HK-2 (cell line): ENCODE measurements around the gene RSPH4A.
"Not testable (repeated sequence)": the region's sequence is repeated elsewhere in the genome, so short reads cannot be mapped to it uniquely, and the experiment has no call there.

ENCODE experiments used
- DNase-seq: peaks from one replicate; pipeline ENCODE4 v3.0.0-alpha.2; 2018; ENCODE audit not compliant: unreplicated experiment

Gene RSPH4A

DNA sequence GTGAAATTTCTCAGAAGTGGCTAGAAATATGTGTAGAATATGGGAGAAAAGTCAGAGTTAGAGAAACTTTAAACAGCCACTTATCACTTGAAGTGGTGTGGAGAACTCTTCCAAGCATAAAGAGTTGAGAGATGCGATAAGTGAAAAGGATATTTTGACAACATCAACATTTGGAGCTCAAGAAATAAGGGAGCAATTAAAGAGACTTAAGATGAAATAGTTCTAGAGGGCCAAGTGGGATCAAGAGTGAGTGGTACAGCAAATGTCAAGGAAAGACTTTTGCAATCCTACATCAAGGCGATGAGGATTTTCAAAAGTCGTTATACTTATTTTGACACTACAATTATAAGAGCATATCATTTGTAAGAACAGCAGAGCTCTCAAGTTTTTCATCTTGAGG lies 9.6 kb downstream of the RSPH4A start:
- DNase-seq = no peak

DNA sequence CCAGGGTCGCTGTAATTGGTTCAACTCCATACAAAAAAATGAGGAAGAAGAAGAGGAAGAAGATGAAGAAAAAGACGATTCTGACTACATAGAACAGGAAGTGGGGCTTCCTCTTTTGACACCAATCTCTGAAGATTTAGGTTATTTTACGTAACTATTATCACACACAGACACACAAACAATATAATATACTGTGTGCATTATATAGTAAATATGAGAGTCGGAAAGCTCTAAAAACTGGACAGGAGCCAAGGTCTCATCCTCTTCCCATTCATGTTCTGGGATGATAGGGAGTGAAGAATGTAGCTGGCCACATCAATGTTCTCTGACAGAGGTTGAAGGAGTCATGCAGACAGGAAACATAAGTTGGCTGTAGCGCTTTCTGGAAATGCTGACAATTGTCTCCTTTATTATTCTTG lies 13.3 kb downstream of the RSPH4A start:
- no peak for DNase-seq

DNA sequence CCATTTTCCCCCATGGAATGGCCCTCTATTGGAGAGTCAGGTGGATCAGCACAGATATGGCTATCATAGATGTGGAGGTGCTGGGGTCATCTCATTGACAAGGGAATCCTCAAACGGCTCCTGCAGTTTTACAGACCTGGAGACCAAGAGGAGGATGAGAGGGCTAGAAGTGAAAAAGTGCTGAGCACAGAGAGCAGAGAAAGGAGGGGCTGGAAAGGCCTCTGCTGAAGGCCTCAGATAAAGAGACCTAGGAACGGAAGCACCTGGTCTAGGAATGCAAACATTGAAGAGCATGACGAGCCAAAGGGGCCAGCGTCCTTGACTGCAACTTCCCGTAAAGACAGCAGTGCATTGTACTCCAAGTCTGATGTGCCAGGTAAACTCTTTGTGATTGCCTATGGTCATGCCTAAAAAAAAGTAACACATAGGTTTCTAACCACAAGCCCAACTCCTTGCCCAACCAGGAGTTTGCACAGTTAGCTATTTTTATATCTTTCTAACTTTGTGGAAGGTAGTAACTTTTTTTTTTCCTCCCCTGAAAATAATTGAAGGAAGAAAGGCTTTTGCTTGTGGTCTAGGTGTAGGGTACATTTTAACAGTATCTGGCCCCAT lies 15.2 kb downstream of the RSPH4A start:
- no peak for DNase-seq

- DNase-seq = no peak
Observed at GRCh38 chr6:116633685-116634084, 17.4 kb downstream of the RSPH4A start.

- no peak for DNase-seq
Observed at GRCh38 chr6:116648156-116648555, 31.9 kb downstream of the RSPH4A start.

DNA sequence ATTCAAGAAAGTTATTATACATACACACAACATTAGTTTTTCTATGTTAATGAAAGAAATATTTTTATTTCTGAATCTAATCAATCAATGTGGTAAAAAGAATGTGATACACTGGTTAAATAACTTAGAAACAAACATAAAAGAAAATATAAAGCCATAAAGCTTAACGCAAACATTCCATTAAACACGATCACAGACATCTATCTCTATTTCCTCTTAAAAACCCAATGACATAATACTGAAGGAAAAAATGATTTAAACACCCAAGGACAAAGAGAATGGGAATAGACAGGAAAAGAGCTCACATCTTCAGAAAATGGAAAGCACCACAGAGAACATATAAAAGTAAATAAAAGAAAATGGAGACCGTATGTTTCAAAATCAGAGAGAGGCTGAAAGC lies 32.9 kb downstream of the RSPH4A start:
- no peak for DNase-seq

DNA sequence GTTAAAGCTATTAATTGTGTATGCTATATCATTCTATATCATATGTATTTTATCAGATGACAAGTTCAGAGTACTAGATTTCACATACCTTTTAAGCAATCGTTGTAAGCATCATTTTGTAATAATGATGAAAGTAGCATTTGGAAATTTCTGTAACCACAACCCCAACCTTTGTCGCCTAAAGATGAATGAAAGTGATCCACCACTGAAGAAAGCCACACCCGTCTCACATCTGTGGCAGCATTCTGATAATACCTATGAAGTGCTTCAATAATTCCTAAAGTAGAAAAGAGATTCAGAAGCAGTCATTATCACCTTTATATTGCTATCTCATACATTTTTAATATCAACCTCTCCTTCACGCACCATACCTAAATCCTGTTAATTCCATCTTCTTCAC lies 35.6 kb downstream of the RSPH4A start:
- no peak for DNase-seq

- no peak for DNase-seq
Observed at GRCh38 chr6:116661594-116661993, 45.3 kb downstream of the RSPH4A start.

GRCh38 chr6:116662202-116662601 lies 45.9 kb downstream of the RSPH4A start:
- DNase-seq = no peak

- DNase-seq = no peak
Observed at GRCh38 chr6:116663308-116663707, 47.0 kb downstream of the RSPH4A start.

DNA sequence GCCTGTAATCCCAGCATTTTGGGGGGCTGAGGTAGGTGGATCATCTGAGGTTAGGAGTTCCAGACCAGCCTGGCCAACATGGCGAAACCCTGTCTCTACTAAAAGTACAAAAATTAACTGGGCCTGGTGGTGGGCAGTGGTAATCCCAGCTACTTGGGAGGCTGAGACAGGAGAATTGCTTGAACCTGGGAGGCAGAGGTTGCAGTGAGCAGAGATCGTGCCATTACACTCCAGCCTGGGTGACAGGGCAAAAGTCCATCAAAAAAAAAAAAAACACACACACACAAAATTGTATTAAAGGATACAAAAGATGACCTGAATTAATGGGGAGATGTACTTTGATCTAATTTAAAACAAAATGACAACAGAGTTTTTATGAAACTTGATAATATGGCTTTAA lies 47.9 kb downstream of the RSPH4A start:
- DNase-seq = not testable (repeated sequence)

- no peak for DNase-seq
Observed at GRCh38 chr6:116665464-116665863, 49.2 kb downstream of the RSPH4A start.

DNA sequence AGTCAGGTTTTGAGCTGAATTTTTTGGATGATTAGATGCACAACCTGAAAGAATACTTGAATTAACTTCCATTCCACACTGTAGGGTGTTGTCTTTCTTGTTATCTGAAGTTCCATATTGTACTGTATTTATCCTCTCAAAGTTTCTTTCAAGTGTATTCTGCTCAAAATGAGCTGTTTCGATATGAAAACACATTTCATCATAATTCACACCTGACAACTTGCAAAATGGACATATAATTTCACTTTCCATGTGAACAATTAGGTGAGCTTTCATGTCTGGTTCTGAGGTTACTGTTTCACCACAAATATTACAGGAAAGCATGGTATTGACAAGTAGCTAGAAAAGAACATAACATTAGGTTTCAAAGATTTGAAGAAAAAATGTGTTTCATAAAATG lies 50.6 kb downstream of the RSPH4A start:
- DNase-seq = no peak

DNA sequence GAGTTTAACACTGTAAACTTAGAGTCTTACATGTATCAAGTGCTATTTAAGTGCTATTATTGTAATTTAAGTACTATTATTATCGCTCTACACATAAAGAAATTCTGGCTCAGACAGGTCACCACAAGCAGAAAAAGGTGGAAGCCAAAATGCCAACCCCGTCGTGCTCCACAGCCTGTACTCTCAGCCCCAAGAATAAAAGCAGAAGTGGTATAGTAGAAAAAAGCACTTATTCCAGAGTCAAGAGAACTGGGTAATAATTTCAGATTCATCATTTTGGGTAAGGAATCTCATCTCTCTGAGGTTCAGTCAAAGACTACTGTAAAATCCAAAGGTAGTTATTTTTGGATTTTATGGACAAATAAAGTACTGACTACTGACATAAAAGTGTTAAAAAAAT lies 51.3 kb downstream of the RSPH4A start:
- no peak for DNase-seq

- DNase-seq = no peak
Observed at GRCh38 chr6:116672306-116672705, 56.0 kb downstream of the RSPH4A start.

- DNase-seq = no peak
Observed at GRCh38 chr6:116676021-116676420, 59.7 kb downstream of the RSPH4A start.

- DNase-seq = peak; percentile 86
Observed at GRCh38 chr6:116680880-116681672, 64.8 kb downstream of the RSPH4A start, which contains the start of gene KPNA5. Gene KPNA5, plus strand, starts transcription at chr6:116681211. Its CDS starts 124 bp downstream, at chr6:116681335.

DNA sequence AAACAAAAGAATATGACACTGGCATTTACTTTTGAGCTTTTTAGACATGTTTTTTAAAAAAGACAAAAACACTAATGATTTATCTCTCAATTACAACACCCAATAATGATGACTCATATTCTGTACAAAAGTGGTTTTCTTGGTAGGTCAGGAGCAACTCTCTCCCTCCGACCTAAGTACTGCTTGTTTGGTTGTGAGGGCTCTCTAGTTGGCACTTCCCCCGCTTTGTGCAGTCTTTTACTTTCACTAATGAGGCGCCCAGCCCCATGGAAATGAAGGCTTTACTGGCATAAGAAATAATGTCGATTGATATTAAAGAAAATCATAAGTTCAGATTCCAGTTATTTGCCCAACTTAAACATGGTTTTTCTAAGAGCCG lies 66.0 kb downstream of the RSPH4A start:
- no peak for DNase-seq
